Measurements from ENCODE around the gene TCF4.

GRCh38 chr18:55576001-55576400 lies 12.0 kb downstream of the TCF4 start:
- TF ChIP-seq CTCF (IDR thresholded peaks at IDR 0.05), result no peak
- no peak for TF ChIP-seq POLR2A (IDR thresholded peaks at IDR 0.05)
